IMR-90 (cell line): Measurements from ENCODE around the gene GPR157. TPM values are rescaled to one million over a fixed set of nuclear protein-coding genes. Genes with fewer than 3 reads are reported as not detected.

Experiments
- ATAC-seq: fragments of 200-7000 bp; cut with Tn5 transposase; 2 replicates; pipeline ENCODE4 v1.9.1; 2020; ENCODE audit warnings: low read depth, mild to moderate bottlenecking, moderate library complexity
- BruUV-seq: library from RNA; stranded (reverse); fragments of 400-500 nt; replicated peaks from 2 replicates; lab custom pipeline; 2021; lab: Mats Ljungman, UMichigan
- CTCF ChIA-PET: fragments of 300-600 bp; formaldehyde crosslinking; extraction: SDS; loops from one replicate; lab custom pipeline; 2021; ENCODE audit warnings: antibody characterized with exemption; lab: Yijun Ruan, JAX
- POLR2A ChIA-PET: fragments of 300-600 bp; sonication (Branson Sonifier 250); formaldehyde crosslinking; loops from one replicate; lab custom pipeline; 2022; ENCODE audit warnings: antibody characterized with exemption; ENCODE audit not compliant: unreplicated experiment; lab: Charles Lee
- DNase-seq: peaks from one replicate; pipeline ENCODE4 v3.0.0; 2013
- H2AFZ ChIP-seq: replicated peaks from 2 replicates; pipeline ENCODE3; 2013; ENCODE audit warnings: low read length, mild to moderate bottlenecking; ENCODE audit not compliant: poor library complexity
- H2AK5ac ChIP-seq: 2 replicates; pipeline ENCODE4 v1.6.1; 2013; ENCODE audit warnings: low read depth, low read length, inconsistent platforms
- H2AK9ac ChIP-seq: replicated peaks from 2 replicates; pipeline ENCODE3; 2013; ENCODE audit warnings: mild to moderate bottlenecking, low read depth, low read length, moderate library complexity; ENCODE audit not compliant: poor library complexity
- H2BK120ac ChIP-seq: 2 replicates; pipeline ENCODE4 v1.6.1; 2013; ENCODE audit warnings: low read depth, low read length, inconsistent platforms
- H2BK15ac ChIP-seq: 3 replicates; pipeline ENCODE4 v1.6.1; 2013; ENCODE audit warnings: low read depth, low read length, inconsistent platforms
- H2BK20ac ChIP-seq: 2 replicates; pipeline ENCODE4 v1.6.1; 2013; ENCODE audit warnings: low read depth, mild to moderate bottlenecking, inconsistent platforms, low read length, moderate library complexity
- H2BK5ac ChIP-seq: 2 replicates; pipeline ENCODE4 v1.6.1; 2013; ENCODE audit warnings: mild to moderate bottlenecking, low read depth, low read length, inconsistent platforms; ENCODE audit not compliant: poor library complexity, severe bottlenecking
- H3K14ac ChIP-seq: replicated peaks from 2 replicates; pipeline ENCODE4 v1.6.1; 2013; ENCODE audit warnings: low read depth, low read length, inconsistent platforms
- H3K18ac ChIP-seq: 2 replicates; pipeline ENCODE4 v1.6.1; 2013; ENCODE audit warnings: low read depth, low read length, control low read depth
- H3K23ac ChIP-seq: 2 replicates; pipeline ENCODE4 v1.6.1; 2013; ENCODE audit warnings: low read depth, low read length, inconsistent platforms
- H3K27ac ChIP-seq: 2 replicates; pipeline ENCODE4 v1.5.1; 2013; ENCODE audit warnings: mild to moderate bottlenecking, control low read depth, low read length; ENCODE audit not compliant: insufficient read depth
- H3K27me3 ChIP-seq: 2 replicates; pipeline ENCODE4 v1.6.1; 2013; ENCODE audit warnings: low read length; ENCODE audit not compliant: control insufficient read depth, insufficient read depth
- H3K36me3 ChIP-seq: 2 replicates; pipeline ENCODE4 v1.6.1; 2013; ENCODE audit warnings: low read length, mixed read lengths; ENCODE audit not compliant: control insufficient read depth, insufficient read depth
- H3K4ac ChIP-seq: 2 replicates; pipeline ENCODE4 v1.6.1; 2013; ENCODE audit warnings: low read depth, low read length, inconsistent platforms
- H3K4me1 ChIP-seq: 2 replicates; pipeline ENCODE4 v1.6.1; 2013; ENCODE audit warnings: low read length, mixed read lengths; ENCODE audit not compliant: control insufficient read depth, insufficient read depth
- H3K4me2 ChIP-seq: 2 replicates; pipeline ENCODE4 v1.6.1; 2013; ENCODE audit warnings: low read depth, mild to moderate bottlenecking, control low read depth, low read length, moderate library complexity
- H3K4me3 ChIP-seq: 2 replicates; pipeline ENCODE4 v1.5.1; 2013; ENCODE audit warnings: low read depth, mild to moderate bottlenecking, control low read depth, low read length, moderate library complexity; ENCODE audit not compliant: insufficient read depth
- H3K56ac ChIP-seq: 2 replicates; pipeline ENCODE4 v1.6.1; 2013; ENCODE audit warnings: low read length, inconsistent platforms; ENCODE audit not compliant: insufficient read depth; ENCODE audit errors: extremely low read depth
- H3K79me1 ChIP-seq, 2 experiments: 2 replicates each; pipeline ENCODE4 v1.6.1; 2013; ENCODE audit warnings: low read length in 2 of 2, inconsistent platforms in 1 of 2, low read depth in 1 of 2
- H3K9ac ChIP-seq: 2 replicates; pipeline ENCODE4 v1.6.1; 2013; ENCODE audit warnings: low read depth, low read length, control low read depth
- H3K9me1 ChIP-seq: 2 replicates; pipeline ENCODE4 v1.6.1; 2013; ENCODE audit warnings: low read length, inconsistent platforms; ENCODE audit not compliant: insufficient read depth
- H3K9me3 ChIP-seq: 2 replicates; pipeline ENCODE4 v1.6.1; 2013; ENCODE audit warnings: low read length; ENCODE audit not compliant: control insufficient read depth, insufficient read depth
- H4K20me1 ChIP-seq: 2 replicates; pipeline ENCODE4 v1.6.1; 2013; ENCODE audit warnings: low read length, inconsistent platforms; ENCODE audit not compliant: insufficient read depth
- H4K5ac ChIP-seq: 2 replicates; pipeline ENCODE4 v1.6.1; 2013; ENCODE audit warnings: mild to moderate bottlenecking, low read depth, low read length, control low read depth
- H4K8ac ChIP-seq, 2 experiments: 2 replicates each; pipeline ENCODE4 v1.6.1; 2013; ENCODE audit warnings: low read depth in 2 of 2, low read length in 2 of 2, control low read depth in 1 of 2, inconsistent platforms in 1 of 2
- H4K91ac ChIP-seq: 2 replicates; pipeline ENCODE4 v1.6.1; 2013; ENCODE audit warnings: low read depth, low read length, inconsistent platforms; ENCODE audit not compliant: insufficient read depth
- CEBPB ChIP-seq: IDR thresholded peaks from 2 replicates; pipeline ENCODE4 v1.6.1; 2012; ENCODE audit warnings: low read depth, low read length, improper control_type of control experiment
- ELK1 ChIP-seq: fragments of 150-350 bp; IDR thresholded peaks from 2 replicates; pipeline ENCODE4 v1.6.1; 2016; ENCODE audit warnings: low read depth, mild to moderate bottlenecking, low read length, moderate library complexity, borderline replicate concordance
- NFE2L2 ChIP-seq: fragments of 150-350 bp; IDR thresholded peaks from 2 replicates; pipeline ENCODE4 v1.6.1; 2016; ENCODE audit warnings: low read depth, mild to moderate bottlenecking, low read length
- POLR2A ChIP-seq: IDR thresholded peaks from 2 replicates; pipeline ENCODE4 v1.6.1; 2012; ENCODE audit warnings: mild to moderate bottlenecking, low read depth, low read length
- SMC3 ChIP-seq: fragments of 150-350 bp; IDR thresholded peaks from 2 replicates; pipeline ENCODE4 v1.6.1; 2016; ENCODE audit warnings: low read depth, mild to moderate bottlenecking, antibody characterized with exemption, low read length, moderate library complexity
- WGBS, 2 experiments: methylation state at CpG; one replicate each; pipeline versions ENCODE4 v1.1.5 to v1.1.7; 2013; ENCODE audit warnings: missing lambda C conversion rate in 2 of 2; ENCODE audit not compliant: insufficient read length in 1 of 2; ENCODE audit errors: extremely low coverage in 2 of 2; 5-methylcytosine and 5-hydroxymethylcytosine counted together
- dilution Hi-C: fragments of 300-500 bp; cut with HindIII; formaldehyde crosslinking; loops from one replicate; pipeline ENCODE4 v1.14.3; 2018; ENCODE audit warnings: low sequenced_read_pairs; ENCODE audit not compliant: unreplicated experiment
- in situ Hi-C: fragments of 300-500 bp; cut with MboI; formaldehyde crosslinking; loops from 3 replicates; pipeline ENCODE4 v1.14.3; 2019; ENCODE audit warnings: low sequenced_read_pairs, inconsistent platforms, mixed read lengths
- intact Hi-C: fragments of 100-400 bp; cut with micrococcal nuclease; formaldehyde crosslinking; loops from 2 replicates; pipeline ENCODE4 v1.10.0; 2022
- polyA plus RNA-seq, 3 experiments: library from polyadenylated mRNA; depleted of rRNA; stranded (reverse); fragments of >200 nt; gene quantifications; 2 replicates each; pipeline ENCODE4 v1.2.3, GENCODE V29; 2012; ENCODE audit warnings: low replicate concordance in 1 of 3
- total RNA-seq: library from RNA; depleted of rRNA; stranded (reverse); fragments of >200 nt; gene quantifications from 2 replicates; pipeline ENCODE4 v1.2.3, GENCODE V29; 2012

Gene GPR157
- total and polyA plus RNA-seq, 2 of the 4 experiments (the other 2 are of a cell fraction), result 1.8 to 2.7 TPM

GRCh38 chr1:9105336-9105867, 23.5 kb downstream of the GPR157 start:
- BruUV-seq, result no TSS peak
- no peak for ATAC-seq

More at GRCh38 chr1:9105336-9105867, 23.5 kb downstream of the GPR157 start:
- Histone ChIP-seq H2BK120ac (no peak overlapping the region), H2AK9ac (no peak overlapping the region), H2AFZ (no peak overlapping the region), H3K9me1 (no peaks in the 10 kb centered on the region; the same call in 1 of the 2 replicates), H3K18ac (no peak overlapping the region), H4K5ac (no peak overlapping the region), H4K8ac (no peak overlapping the region), H3K4me1 (peaks cover 3% of the 10 kb centered on the region), H4K91ac (no peak overlapping the region), H3K4ac (no peak overlapping the region), H2BK20ac (no peak overlapping the region), H3K23ac (no peak overlapping the region), H3K79me1 (no peaks in the 10 kb centered on the region; a peak in 2 of 4 replicates), H2BK15ac (no peak overlapping the region), H3K27ac (no peak overlapping the region), H3K9me3 (no peaks in the 10 kb centered on the region), H3K27me3 (no peaks in the 10 kb centered on the region), H3K4me3 (no peak overlapping the region), H3K9ac (no peak overlapping the region), H3K36me3 (peaks cover 5% of the 10 kb centered on the region), H3K14ac (no peak overlapping the region), H3K4me2 (no peak overlapping the region), H2AK5ac (no peak overlapping the region), H4K20me1 (peaks cover 3% of the 10 kb centered on the region; the same call in 1 of the 2 replicates), H2BK5ac (no peak overlapping the region), H3K56ac (no peak overlapping the region)
- in situ Hi-C loops, result no loop called here
- DNase-seq, result no peak
- intact Hi-C loops, result no loop called here
- ChIA-PET POLR2A (no interaction called here), CTCF (interaction anchor here (0.5 to 0.8 kb wide), 2 partner anchors 51 to 100 kb away, joined by 3 read pairs; no protein-coding TSS in a partner anchor)
- 94% methylated on average over 13 of the region's 22 CpGs; no CpG with 5 or more reads in 1 of the 2 experiments for WGBS, 2 experiments
- TF ChIP-seq CEBPB (no peak), SMC3 (no peak), ELK1 (no peak), NFE2L2 (no peak), POLR2A (no peak)
- dilution Hi-C loops, result no loop called here
